ENCODE data around the gene FHIT.

GRCh38 chr3:60424942-60425341 is 826.3 kb downstream of the FHIT start:
- TF ChIP-seq, protein P1, sequence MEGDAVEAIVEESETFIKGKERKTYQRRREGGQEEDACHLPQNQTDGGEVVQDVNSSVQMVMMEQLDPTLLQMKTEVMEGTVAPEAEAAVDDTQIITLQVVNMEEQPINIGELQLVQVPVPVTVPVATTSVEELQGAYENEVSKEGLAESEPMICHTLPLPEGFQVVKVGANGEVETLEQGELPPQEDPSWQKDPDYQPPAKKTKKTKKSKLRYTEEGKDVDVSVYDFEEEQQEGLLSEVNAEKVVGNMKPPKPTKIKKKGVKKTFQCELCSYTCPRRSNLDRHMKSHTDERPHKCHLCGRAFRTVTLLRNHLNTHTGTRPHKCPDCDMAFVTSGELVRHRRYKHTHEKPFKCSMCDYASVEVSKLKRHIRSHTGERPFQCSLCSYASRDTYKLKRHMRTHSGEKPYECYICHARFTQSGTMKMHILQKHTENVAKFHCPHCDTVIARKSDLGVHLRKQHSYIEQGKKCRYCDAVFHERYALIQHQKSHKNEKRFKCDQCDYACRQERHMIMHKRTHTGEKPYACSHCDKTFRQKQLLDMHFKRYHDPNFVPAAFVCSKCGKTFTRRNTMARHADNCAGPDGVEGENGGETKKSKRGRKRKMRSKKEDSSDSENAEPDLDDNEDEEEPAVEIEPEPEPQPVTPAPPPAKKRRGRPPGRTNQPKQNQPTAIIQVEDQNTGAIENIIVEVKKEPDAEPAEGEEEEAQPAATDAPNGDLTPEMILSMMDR (IDR thresholded peaks at IDR 0.05): no peak
- TF ChIP-seq POLR2A (IDR thresholded peaks at IDR 0.05) (no peak), EP300 (IDR thresholded peaks at IDR 0.05) (no peak)

All from ovary (tissue), 3 donors.